GM12891 (cell line): Measurements from ENCODE around the gene DTNBP1.

Source experiments
- POLR2A ChIP-seq: IDR thresholded peaks from 2 replicates; pipeline ENCODE4 v1.6.1; 2011; ENCODE audit warnings: low read depth, low read length, control low read depth
- POU2F2 ChIP-seq: IDR thresholded peaks from 2 replicates; pipeline ENCODE4 v1.6.1; 2011; ENCODE audit warnings: low read depth, mild to moderate bottlenecking, control low read depth, low read length, moderate library complexity

GRCh38 chr6:15527838-15528617, 134.8 kb downstream of the DTNBP1 start:
- TF ChIP-seq POU2F2: no peak
- no peak for TF ChIP-seq POLR2A
